K562 (cell line): ENCODE results near the gene FAM117A. TPM values are rescaled to one million over a fixed set of nuclear protein-coding genes. Genes with fewer than 3 reads are reported as not detected.

Experiments used
- ESRRA ChIP-seq: fragments of 450-650 bp; IDR thresholded peaks from 2 replicates; pipeline ENCODE4 v1.6.1; 2014; ENCODE audit warnings: low read depth, mild to moderate bottlenecking, moderate library complexity, borderline replicate concordance
- FOSL1 ChIP-seq: fragments of 200-800 bp; sonication (Bioruptor generic); conservative IDR thresholded peaks from 2 replicates; pipeline ENCODE4 v1.6.1; 2016; ENCODE audit warnings: missing genetic modification characterization, missing compliant biosample characterization
- GABPB2 ChIP-seq: fragments of 250-450 bp; sonication (Bioruptor Pico); conservative IDR thresholded peaks from 2 replicates; pipeline ENCODE4 v1.5.1; 2021; ENCODE audit warnings: mild to moderate bottlenecking
- GATAD2A ChIP-seq: fragments of 450-650 bp; IDR thresholded peaks from 2 replicates; pipeline ENCODE4 v1.6.1; 2017
- GTF2E2 ChIP-seq: fragments of 200-800 bp; sonication (Bioruptor generic); IDR thresholded peaks from 2 replicates; pipeline ENCODE4 v1.6.1; 2016; ENCODE audit warnings: missing genetic modification characterization, missing compliant biosample characterization
- HIVEP1 ChIP-seq: fragments of 250-450 bp; sonication (Bioruptor Pico); IDR thresholded peaks from 2 replicates; pipeline ENCODE4 v1.4.0; 2020; ENCODE audit warnings: mild to moderate bottlenecking
- KAT7 ChIP-seq: sonication (generic); formaldehyde crosslinking; IDR thresholded peaks from 2 replicates; pipeline ENCODE4 v1.8.0; 2022; ENCODE audit warnings: missing genetic modification reagents, mild to moderate bottlenecking, borderline replicate concordance
- MBD2 ChIP-seq: sonication (generic); IDR thresholded peaks from 2 replicates; pipeline ENCODE4 v1.6.1; 2016; ENCODE audit warnings: low read depth, borderline replicate concordance
- MCM3 ChIP-seq: fragments of 450-650 bp; IDR thresholded peaks from 2 replicates; pipeline ENCODE4 v1.6.1; 2016
- MTA3 ChIP-seq: fragments of 450-650 bp; formaldehyde crosslinking; IDR thresholded peaks from 2 replicates; pipeline ENCODE4 v1.6.1; 2017; ENCODE audit warnings: mild to moderate bottlenecking, borderline replicate concordance
- NELFE ChIP-seq: IDR thresholded peaks from 2 replicates; pipeline ENCODE4 v1.6.1; 2011; ENCODE audit warnings: mild to moderate bottlenecking; ENCODE audit not compliant: insufficient read depth, insufficient read length
- NFE2 ChIP-seq: IDR thresholded peaks from 2 replicates; pipeline ENCODE4 v1.6.1; 2014; ENCODE audit warnings: antibody characterized with exemption, low read depth
- PRDM10 ChIP-seq: fragments of 450-650 bp; IDR thresholded peaks from 2 replicates; pipeline ENCODE4 v1.6.1; 2018; ENCODE audit not compliant: partially characterized antibody
- RB1 ChIP-seq: fragments of 450-650 bp; IDR thresholded peaks from 2 replicates; pipeline ENCODE4 v1.6.1; 2017; ENCODE audit warnings: low read depth, mild to moderate bottlenecking
- RBM25 ChIP-seq: fragments of 200-400 bp; formaldehyde crosslinking; IDR thresholded peaks from 2 replicates; pipeline ENCODE4 v1.6.1; 2018; ENCODE audit warnings: low read length, low read depth, moderate library complexity; ENCODE audit not compliant: severe bottlenecking
- SP1 ChIP-seq: sonication (generic); formaldehyde crosslinking; IDR thresholded peaks from 2 replicates; pipeline ENCODE4 v1.8.1; 2022; ENCODE audit warnings: mild to moderate bottlenecking, missing genetic modification reagents
- SREBF2 ChIP-seq: sonication (generic); formaldehyde crosslinking; IDR thresholded peaks from 2 replicates; pipeline ENCODE4 v1.4.0; 2020; ENCODE audit warnings: mild to moderate bottlenecking, missing genetic modification reagents
- ZNF133 ChIP-seq: fragments of 250-450 bp; sonication (Bioruptor Pico); IDR thresholded peaks from 2 replicates; pipeline ENCODE4 v1.4.0; 2020; ENCODE audit warnings: mild to moderate bottlenecking
- ZNF280B ChIP-seq: fragments of 250-450 bp; sonication (Bioruptor Pico); IDR thresholded peaks from 2 replicates; pipeline ENCODE4 v1.5.1; 2021; ENCODE audit warnings: mild to moderate bottlenecking
- ZNF3 ChIP-seq: fragments of 250-450 bp; sonication (Bioruptor Pico); IDR thresholded peaks from 2 replicates; pipeline ENCODE4 v1.5.0; 2021; ENCODE audit warnings: mild to moderate bottlenecking, moderate library complexity
- ZNF431 ChIP-seq: sonication (generic); formaldehyde crosslinking; IDR thresholded peaks from 2 replicates; pipeline ENCODE4 v1.8.0; 2022; ENCODE audit warnings: mild to moderate bottlenecking, missing genetic modification reagents
- ZNF75A ChIP-seq: fragments of 450-650 bp; formaldehyde crosslinking; IDR thresholded peaks from 2 replicates; pipeline ENCODE4 v1.4.0; 2020; ENCODE audit warnings: mild to moderate bottlenecking
- ZNF76 ChIP-seq: fragments of 250-450 bp; sonication (Bioruptor Pico); IDR thresholded peaks from 2 replicates; pipeline ENCODE4 v1.4.0; 2020; ENCODE audit warnings: mild to moderate bottlenecking, moderate library complexity, borderline replicate concordance
- ZNF79 ChIP-seq: fragments of 250-450 bp; sonication (Bioruptor Pico); IDR thresholded peaks from 2 replicates; pipeline ENCODE4 v1.4.0; 2020; ENCODE audit warnings: low read depth, mild to moderate bottlenecking, moderate library complexity
- polyA plus RNA-seq, 8 experiments: library from polyadenylated mRNA; depleted of rRNA in 4 of 8; stranded (reverse) in 5 of 8; unstranded in 3 of 8; fragments of >200 nt; fragmentation: Nextera tagmentation in 2 of 8; fragmentation: Illumina TruSeq in 1 of 8; extraction: Ambion mirVana in 2 of 8; extraction: Trizol in 1 of 8; gene quantifications; 2 replicates each; pipeline versions ENCODE4 v1.2.1 to v1.2.3, GENCODE V29; 2011 to 2014; ENCODE audit warnings: inconsistent platforms in 1 of 8, missing spikeins in 1 of 8
- total RNA-seq, 7 experiments: library from RNA; depleted of rRNA in 6 of 7; stranded (reverse); fragments of >200 nt in 6 of 7; fragmentation: Illumina TruSeq in 2 of 7; extraction: Trizol in 2 of 7; gene quantifications; 2 replicates each; pipeline versions ENCODE4 v1.2.1 to v1.2.3, GENCODE V29; 2011 to 2021; ENCODE audit warnings: low replicate concordance in 1 of 7
- TF ChIP-seq, protein P1 (sequence below): fragments of 450-650 bp; formaldehyde crosslinking; IDR thresholded peaks from 2 replicates; pipeline ENCODE4 v1.4.0; 2020; ENCODE audit warnings: mild to moderate bottlenecking

FAM117A gene
- total and polyA plus RNA-seq, 9 of the 15 experiments (the other 6 are each of a cell fraction or from before 2014, with no cell fraction given), result 3.1 to 79.7 (median 36.6) TPM

DNA sequence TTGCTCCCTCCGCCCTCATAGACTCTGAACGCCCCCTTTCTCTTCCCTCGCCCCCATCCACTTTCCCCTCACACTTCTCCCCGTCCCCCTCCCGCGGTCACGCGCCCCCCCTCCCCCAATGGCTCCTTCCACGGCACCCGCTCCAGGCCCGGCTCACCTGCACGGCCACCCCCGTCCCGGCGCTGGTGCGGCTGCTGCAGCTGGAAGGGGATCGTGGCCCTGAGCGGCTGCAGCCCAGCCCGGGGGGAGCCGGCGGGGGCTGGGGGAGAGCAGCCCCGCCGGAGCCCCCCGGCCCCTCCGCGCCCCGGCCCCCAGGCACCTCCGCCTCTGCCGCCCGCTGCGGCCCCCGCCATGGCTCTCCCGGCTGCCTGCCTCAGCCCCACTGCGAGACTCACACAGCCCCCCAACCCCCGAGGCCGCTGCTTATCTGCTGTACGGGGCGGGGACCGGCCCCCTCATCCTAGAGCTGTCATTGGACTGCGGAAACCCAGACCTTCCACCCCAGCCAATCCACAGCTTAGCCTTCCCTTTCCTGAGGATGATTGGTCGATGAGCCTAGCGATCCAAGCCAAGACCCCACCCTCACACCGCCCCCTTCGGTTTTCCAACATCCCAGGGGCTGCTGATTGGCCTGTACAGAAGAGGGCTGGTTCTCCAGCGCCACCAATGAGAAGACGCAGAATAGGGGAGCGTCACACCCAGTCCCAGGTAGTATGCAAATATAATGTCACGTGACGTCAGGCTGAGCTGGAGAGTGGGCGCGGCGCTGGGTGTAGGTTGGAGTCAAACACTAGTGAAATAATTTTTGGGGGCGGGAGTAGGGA, at the start of gene FAM117A (continued):
- TF ChIP-seq PRDM10, result peak; percentile 22
- TF ChIP-seq, protein P1, sequence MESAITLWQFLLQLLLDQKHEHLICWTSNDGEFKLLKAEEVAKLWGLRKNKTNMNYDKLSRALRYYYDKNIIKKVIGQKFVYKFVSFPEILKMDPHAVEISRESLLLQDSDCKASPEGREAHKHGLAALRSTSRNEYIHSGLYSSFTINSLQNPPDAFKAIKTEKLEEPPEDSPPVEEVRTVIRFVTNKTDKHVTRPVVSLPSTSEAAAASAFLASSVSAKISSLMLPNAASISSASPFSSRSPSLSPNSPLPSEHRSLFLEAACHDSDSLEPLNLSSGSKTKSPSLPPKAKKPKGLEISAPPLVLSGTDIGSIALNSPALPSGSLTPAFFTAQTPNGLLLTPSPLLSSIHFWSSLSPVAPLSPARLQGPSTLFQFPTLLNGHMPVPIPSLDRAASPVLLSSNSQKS, result no peak
- TF ChIP-seq MCM3, result no peak
- TF ChIP-seq NELFE, result no peak
- no peak for TF ChIP-seq ESRRA
- TF ChIP-seq ZNF3, result no peak
- TF ChIP-seq RB1, result 0 out of 2 replicates have a peak, but pooled peaks have one; percentile 40
- peak; percentile 98 for TF ChIP-seq MBD2
- no peak for TF ChIP-seq SREBF2 (CRISPR knock-in tag)
- no peak for TF ChIP-seq ZNF76
- no peak; the same call in 1 of the 2 replicates for TF ChIP-seq GTF2E2
- TF ChIP-seq MTA3, result peak; percentile 82; the same call in 1 of the 2 replicates
- TF ChIP-seq ZNF75A (CRISPR knock-in tag), result no peak
- peak; percentile 86 for TF ChIP-seq SP1
- no peak for TF ChIP-seq GATAD2A
- no peak for TF ChIP-seq HIVEP1
- TF ChIP-seq ZNF79, result no peak
- no peak for TF ChIP-seq ZNF431
- no peak for TF ChIP-seq ZNF133
- TF ChIP-seq ZNF280B (CRISPR knock-in tag), result no peak
- TF ChIP-seq GABPB2 (CRISPR knock-in tag), result no peak
- no peak for TF ChIP-seq NFE2
- TF ChIP-seq FOSL1 (tag), result no peak
- TF ChIP-seq KAT7 (CRISPR knock-in tag), result no peak
- peak; percentile 93 for TF ChIP-seq RBM25
